SU-DHL-6 (cell line): Measurements from ENCODE around the gene DMD.

Experiments
- H2AFZ ChIP-seq: fragments of 200-600 bp; sonication (generic); 2 replicates; pipeline ENCODE4 v1.6.1; 2014; ENCODE audit warnings: low read depth, mild to moderate bottlenecking, moderate library complexity, mixed read lengths, antibody characterized with exemption, low read length; ENCODE audit not compliant: severe bottlenecking
- H3F3A ChIP-seq: fragments of 200-600 bp; shearing (Covaris generic); 2 replicates; pipeline ENCODE4 v1.6.0; 2016; ENCODE audit warnings: antibody characterized with exemption, mild to moderate bottlenecking; ENCODE audit not compliant: insufficient read depth
- H3K27ac ChIP-seq: fragments of 200-600 bp; sonication (generic); 2 replicates; pipeline ENCODE4 v1.5.1; 2016; ENCODE audit warnings: low read depth, mild to moderate bottlenecking, low read length, moderate library complexity, mixed read lengths
- H3K27me3 ChIP-seq: fragments of 200-600 bp; sonication (generic), shearing (Covaris generic); 2 replicates; pipeline ENCODE4 v1.6.0; 2014; ENCODE audit warnings: mild to moderate bottlenecking, low read length
- H3K36me3 ChIP-seq: fragments of 200-600 bp; sonication (generic); 2 replicates; pipeline ENCODE4 v1.6.1; 2014; ENCODE audit warnings: mild to moderate bottlenecking, low read length, mixed read lengths
- H3K4me2 ChIP-seq: fragments of 300-600, 200-600 bp; shearing (Covaris generic), sonication (generic); 2 replicates; pipeline ENCODE4 v1.6.0; 2014; ENCODE audit warnings: low read length, low read depth, mild to moderate bottlenecking; ENCODE audit not compliant: poor library complexity, severe bottlenecking
- H3K4me3 ChIP-seq: fragments of 200-600 bp; sonication (generic); 2 replicates; pipeline ENCODE4 v1.5.1; 2014; ENCODE audit warnings: antibody characterized with exemption, low read length, mild to moderate bottlenecking, mixed read lengths; ENCODE audit not compliant: insufficient read depth, poor library complexity, severe bottlenecking
- H3K79me2 ChIP-seq: fragments of 200-600 bp; sonication (generic); 2 replicates; pipeline ENCODE4 v1.6.1; 2014; ENCODE audit warnings: mild to moderate bottlenecking, low read length, moderate library complexity; ENCODE audit not compliant: insufficient read depth
- H3K9ac ChIP-seq: fragments of 200-600 bp; sonication (generic); 2 replicates; pipeline ENCODE4 v1.7.0; 2014; ENCODE audit warnings: mild to moderate bottlenecking, low read length
- H3K9me2 ChIP-seq: fragments of 200-600 bp; sonication (generic); replicated peaks from 2 replicates; pipeline ENCODE4 v1.6.1; 2014; ENCODE audit warnings: low read length; ENCODE audit not compliant: insufficient read depth
- H3K9me3 ChIP-seq: fragments of 200-600 bp; sonication (generic); 2 replicates; pipeline ENCODE4 v1.6.1; 2014; ENCODE audit warnings: low read length, mixed read lengths; ENCODE audit not compliant: insufficient read depth
- H4K20me1 ChIP-seq: fragments of 200-600 bp; sonication (generic); 2 replicates; pipeline ENCODE4 v1.6.1; 2014; ENCODE audit warnings: low read depth, mild to moderate bottlenecking, antibody characterized with exemption, low read length, moderate library complexity, mixed read lengths
- CTCF ChIP-seq: fragments of 200-600 bp; sonication (generic); IDR thresholded peaks from one replicate; pipeline ENCODE4 v1.5.1; 2017; ENCODE audit warnings: antibody characterized with exemption, mild to moderate bottlenecking, low read length, moderate library complexity; ENCODE audit not compliant: insufficient read depth, poor library complexity, severe bottlenecking
- EZH2phosphoT487 ChIP-seq: fragments of 200-600 bp; sonication (generic), shearing (Covaris generic); conservative IDR thresholded peaks from 2 replicates; pipeline ENCODE4 v1.6.1; 2018; ENCODE audit warnings: mild to moderate bottlenecking, antibody characterized with exemption, low read length, moderate library complexity, mixed read lengths

DMD gene

GRCh38 chrX:31551913-31552312 lies 1659.4 kb downstream of the DMD start:
- no peaks in the 10 kb centered on the region for H3K9me2 ChIP-seq
- no peak overlapping the region for H2AFZ ChIP-seq
- TF ChIP-seq EZH2phosphoT487 (no peak), CTCF (no peak)
- H3K9ac ChIP-seq, result no peak overlapping the region
- no peaks in the 10 kb centered on the region for H3K9me3 ChIP-seq
- H3K4me2 ChIP-seq, result no peak overlapping the region
- H3K4me3 ChIP-seq, result no peak overlapping the region
- no peaks in the 10 kb centered on the region for H4K20me1 ChIP-seq
- H3K79me2 ChIP-seq, result no peaks in the 10 kb centered on the region
- no peak overlapping the region for H3K27ac ChIP-seq
- no peaks in the 10 kb centered on the region for H3F3A ChIP-seq
- no peaks in the 10 kb centered on the region for H3K36me3 ChIP-seq
- no peaks in the 10 kb centered on the region for H3K27me3 ChIP-seq

- Histone ChIP-seq H3K27me3 (no peaks in the 10 kb centered on the region), H3K4me2 (no peak overlapping the region), H3K36me3 (no peaks in the 10 kb centered on the region), H3K27ac (no peak overlapping the region), H3K9me3 (no peaks in the 10 kb centered on the region), H3F3A (no peaks in the 10 kb centered on the region), H4K20me1 (no peaks in the 10 kb centered on the region), H3K4me3 (no peak overlapping the region), H3K9me2 (no peaks in the 10 kb centered on the region), H3K79me2 (no peaks in the 10 kb centered on the region), H2AFZ (no peak overlapping the region), H3K9ac (no peak overlapping the region)
- TF ChIP-seq EZH2phosphoT487 (no peak), CTCF (no peak)
Measured at GRCh38 chrX:31550158-31550557, 1661.2 kb downstream of the DMD start.

- H3K27ac ChIP-seq, result no peak overlapping the region
- H3K79me2 ChIP-seq, result no peaks in the 10 kb centered on the region
- no peak overlapping the region for H3K9ac ChIP-seq
- no peaks in the 10 kb centered on the region for H4K20me1 ChIP-seq
- no peak overlapping the region for H2AFZ ChIP-seq
- H3F3A ChIP-seq, result no peaks in the 10 kb centered on the region
- no peak overlapping the region for H3K4me2 ChIP-seq
- no peak for TF ChIP-seq EZH2phosphoT487
- TF ChIP-seq CTCF, result no peak
- H3K4me3 ChIP-seq, result no peak overlapping the region
- H3K27me3 ChIP-seq, result no peaks in the 10 kb centered on the region
- no peaks in the 10 kb centered on the region for H3K36me3 ChIP-seq
- no peaks in the 10 kb centered on the region for H3K9me3 ChIP-seq
- H3K9me2 ChIP-seq, result no peaks in the 10 kb centered on the region
Measured at GRCh38 chrX:31547816-31548215, 1663.5 kb downstream of the DMD start.
